GM15510 (cell line): Measurements from ENCODE around the gene TMEM229B.

Source experiments
- POLR2A ChIP-seq: IDR thresholded peaks from 3 replicates; pipeline ENCODE4 v1.6.1; 2011; ENCODE audit warnings: borderline replicate concordance; ENCODE audit not compliant: insufficient read length; ENCODE audit errors: extremely low read depth

Gene TMEM229B

DNA sequence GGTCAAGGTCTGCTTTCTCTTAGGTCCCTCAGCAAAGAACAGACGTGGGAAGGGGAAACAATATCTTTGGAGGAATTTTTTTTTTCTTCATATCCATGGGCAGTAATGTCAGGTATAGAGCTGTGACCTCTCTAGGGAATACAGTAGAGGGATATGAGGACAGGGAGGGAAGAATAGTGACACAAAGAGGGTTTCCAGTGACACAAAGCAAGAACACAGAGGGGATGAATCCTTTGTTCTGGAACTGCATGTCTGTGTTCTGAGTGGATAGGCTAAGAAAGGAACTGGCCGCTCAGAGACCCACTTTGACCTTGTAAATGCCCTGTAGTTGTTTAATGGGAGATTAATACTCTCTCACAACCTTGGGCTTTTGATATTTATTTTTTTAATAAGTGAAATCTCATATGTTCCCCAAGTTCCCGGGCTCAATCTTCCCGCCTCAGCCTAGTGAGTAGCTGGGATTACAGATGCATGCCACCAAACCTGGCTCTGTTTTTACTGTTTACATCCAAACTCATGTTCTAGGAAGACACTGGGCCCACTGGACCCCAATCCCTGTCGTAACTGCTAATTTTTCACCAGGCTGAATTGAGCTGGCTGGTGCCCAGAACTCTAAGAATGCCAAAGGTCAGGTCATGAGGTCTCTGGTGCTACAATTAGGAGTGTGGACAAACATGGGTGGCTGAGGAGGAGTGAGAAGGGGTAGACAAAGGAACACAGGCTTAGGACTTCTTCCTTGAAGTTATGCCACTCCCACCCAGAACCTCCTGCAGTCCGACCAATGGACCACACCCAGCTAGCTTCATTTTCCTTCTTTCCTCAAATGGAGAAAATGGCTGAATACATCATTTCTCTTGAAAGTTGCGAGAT lies 35.5 kb upstream of the TMEM229B start:
- no peak for TF ChIP-seq POLR2A

GRCh38 chr14:67522270-67522669 lies 33.7 kb upstream of the TMEM229B start:
- TF ChIP-seq POLR2A: no peak

DNA sequence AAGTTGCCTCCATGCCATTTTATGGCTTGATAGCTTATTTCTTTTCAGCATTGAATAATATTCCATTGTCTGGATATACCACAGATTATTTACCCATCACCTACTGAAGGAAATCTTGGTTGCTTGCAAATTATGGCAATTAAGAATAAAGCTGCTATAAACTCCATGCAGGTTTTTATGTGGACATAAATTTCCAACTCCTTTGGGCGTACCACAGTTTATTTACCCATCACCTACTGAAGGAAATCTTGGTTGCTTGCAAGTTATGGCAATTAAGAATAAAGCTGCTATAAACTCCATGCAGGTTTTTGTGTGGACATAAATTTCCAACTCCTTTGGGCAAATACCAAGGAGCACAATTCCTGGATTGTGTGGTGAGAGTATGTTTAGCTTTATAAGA lies 32.0 kb upstream of the TMEM229B start:
- no peak for TF ChIP-seq POLR2A

DNA sequence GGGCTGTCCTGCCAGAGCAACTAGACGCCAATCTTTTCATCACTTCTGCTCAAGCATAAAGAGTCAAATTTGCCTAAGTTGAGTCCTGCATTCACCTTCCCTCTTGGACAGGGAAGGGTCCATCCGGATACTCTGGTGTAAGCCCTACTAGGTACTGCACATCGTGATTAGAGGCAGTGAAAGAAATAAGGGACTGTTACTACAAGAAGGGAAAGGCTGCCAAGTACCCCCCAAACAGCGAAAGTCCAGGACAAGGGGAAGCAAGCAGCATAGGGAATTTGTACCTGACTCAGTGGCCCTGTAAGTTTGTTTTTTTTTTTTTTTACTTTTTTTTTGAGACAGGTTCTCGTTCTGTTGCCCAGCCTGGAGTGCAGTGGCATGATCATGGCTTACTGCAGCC lies 30.9 kb upstream of the TMEM229B start:
- no peak for TF ChIP-seq POLR2A

- no peak for TF ChIP-seq POLR2A
These were observed 28.6 kb upstream of the TMEM229B start for GRCh38 chr14:67517083-67517482.

DNA sequence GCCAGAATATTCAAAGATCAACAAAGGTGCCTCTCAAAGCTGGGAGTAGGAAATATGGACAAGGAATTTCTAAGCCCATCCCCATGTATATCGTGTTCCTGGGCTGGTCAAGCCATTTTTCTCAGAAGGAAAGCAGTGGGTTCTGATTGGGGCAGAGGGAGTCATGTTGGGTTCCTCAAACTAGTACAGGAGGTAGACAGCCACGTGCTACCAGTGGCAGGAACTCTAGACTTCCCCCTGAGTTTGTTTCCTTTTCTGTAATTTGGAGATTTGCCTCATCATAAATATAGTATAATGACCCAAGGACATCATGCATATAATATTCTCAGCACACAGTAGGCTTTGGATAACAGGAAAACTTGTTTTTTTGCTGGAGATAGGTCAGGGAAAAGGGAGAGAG lies 28.2 kb upstream of the TMEM229B start:
- TF ChIP-seq POLR2A: no peak

GRCh38 chr14:67515386-67516079 lies 27.0 kb upstream of the TMEM229B start:
- no peak for TF ChIP-seq POLR2A

GRCh38 chr14:67514650-67515385 lies 26.3 kb upstream of the TMEM229B start:
- no peak for TF ChIP-seq POLR2A

DNA sequence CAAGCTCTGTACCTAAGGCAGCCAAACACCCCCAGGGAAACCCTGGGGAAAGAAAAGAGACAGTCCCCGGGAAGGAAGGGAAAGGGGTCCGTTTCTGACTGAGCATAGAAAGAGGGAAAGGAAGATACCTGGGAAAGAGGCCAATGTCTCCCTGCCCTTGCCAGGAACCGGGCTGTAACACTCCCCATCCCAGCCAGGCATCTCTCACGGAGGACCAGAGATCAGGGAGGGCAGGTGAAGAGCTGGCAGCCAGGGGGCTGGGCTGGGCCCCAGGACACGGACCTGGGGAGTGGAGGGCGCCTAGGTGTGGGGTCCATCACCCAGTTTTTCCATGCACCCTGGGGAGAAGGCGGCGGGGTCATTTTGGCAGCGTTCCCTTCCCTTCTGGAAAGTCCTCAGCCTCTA lies 25.7 kb upstream of the TMEM229B start:
- no peak for TF ChIP-seq POLR2A

DNA sequence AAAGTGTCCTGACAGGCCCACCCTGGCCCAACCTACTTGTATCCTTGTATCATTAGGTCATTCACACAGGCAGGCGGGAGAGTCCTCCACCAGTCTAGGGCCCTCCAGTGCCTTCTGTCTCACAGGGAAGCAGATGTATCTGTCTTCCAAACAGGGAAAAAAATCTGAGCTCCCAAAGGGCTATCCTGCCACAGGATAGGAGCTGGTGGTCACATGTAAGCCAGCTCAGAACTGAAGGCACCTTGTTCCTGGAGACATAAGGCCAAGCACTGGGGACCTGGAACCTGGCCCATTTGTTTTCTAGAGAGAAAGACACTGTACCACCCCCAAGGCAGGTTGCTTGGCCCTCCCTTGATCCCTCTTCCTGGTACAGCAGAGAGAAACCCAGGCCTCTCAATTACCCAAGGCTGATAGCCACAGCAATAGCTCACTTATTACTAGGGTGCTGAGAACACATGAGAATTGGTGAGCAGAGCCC lies 25.1 kb upstream of the TMEM229B start:
- no peak for TF ChIP-seq POLR2A

GRCh38 chr14:67512463-67513310 lies 24.2 kb upstream of the TMEM229B start:
- no peak for TF ChIP-seq POLR2A

DNA sequence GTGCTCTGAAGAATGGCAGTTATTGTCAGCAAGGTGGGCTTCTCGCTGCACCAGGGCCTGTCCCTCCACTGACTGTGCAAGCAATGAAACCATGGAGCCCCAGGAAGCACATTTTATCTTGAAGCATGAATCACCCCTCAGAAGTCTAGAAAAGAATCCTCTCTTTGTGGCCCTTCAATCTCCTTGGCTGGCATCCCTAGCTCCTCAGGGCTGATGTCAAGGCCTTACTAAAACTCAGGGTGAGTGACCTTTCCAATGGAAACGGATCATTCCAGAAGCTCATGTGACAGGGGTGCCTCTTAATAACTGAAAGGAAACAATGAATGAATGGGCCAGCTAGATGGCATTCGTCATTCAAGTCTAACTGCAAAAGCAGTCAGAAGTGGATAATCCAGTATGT lies 22.3 kb upstream of the TMEM229B start:
- TF ChIP-seq POLR2A: no peak

DNA sequence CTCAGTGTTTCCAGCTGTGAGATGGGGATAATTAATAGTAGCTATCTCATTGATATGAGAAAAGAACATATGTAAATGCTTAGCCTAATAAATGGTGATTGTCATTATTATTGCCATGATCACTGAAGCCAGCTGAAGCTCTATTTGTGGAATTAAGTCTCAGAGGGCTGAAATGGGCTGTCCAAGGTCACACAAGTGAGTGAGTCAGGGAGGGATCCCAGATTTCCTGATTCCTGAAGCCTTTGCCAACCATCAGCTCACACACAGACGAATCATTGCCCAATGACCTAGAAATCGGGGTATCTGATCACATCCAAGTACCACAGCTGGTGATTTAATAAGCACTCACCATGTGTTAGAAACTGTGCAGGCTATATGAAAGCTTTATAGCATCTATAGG lies 21.6 kb upstream of the TMEM229B start:
- no peak for TF ChIP-seq POLR2A

- TF ChIP-seq POLR2A: no peak
These were observed 20.4 kb upstream of the TMEM229B start for GRCh38 chr14:67508956-67509355.
